GM21825 (cell line): ENCODE measurements around the gene UTP18.
"Not testable (repeated sequence)": the region's sequence is repeated elsewhere in the genome, so short reads cannot be mapped to it uniquely, and the experiment has no call there.

Experiments
- ATAC-seq: cut with Tn5 transposase; IDR thresholded peaks from one replicate; pipeline ENCODE4 v1.9.1; 2021; ENCODE audit warnings: mild to moderate bottlenecking, moderate library complexity; ENCODE audit not compliant: unreplicated experiment

The UTP18 gene

GRCh38 chr17:51260237-51261023, at the start of gene UTP18:
Gene UTP18 (plus strand): TSS chr17:51260546. CDS start chr17:51260585, 39 bp downstream.
- ATAC-seq, result peak; percentile 64

DNA sequence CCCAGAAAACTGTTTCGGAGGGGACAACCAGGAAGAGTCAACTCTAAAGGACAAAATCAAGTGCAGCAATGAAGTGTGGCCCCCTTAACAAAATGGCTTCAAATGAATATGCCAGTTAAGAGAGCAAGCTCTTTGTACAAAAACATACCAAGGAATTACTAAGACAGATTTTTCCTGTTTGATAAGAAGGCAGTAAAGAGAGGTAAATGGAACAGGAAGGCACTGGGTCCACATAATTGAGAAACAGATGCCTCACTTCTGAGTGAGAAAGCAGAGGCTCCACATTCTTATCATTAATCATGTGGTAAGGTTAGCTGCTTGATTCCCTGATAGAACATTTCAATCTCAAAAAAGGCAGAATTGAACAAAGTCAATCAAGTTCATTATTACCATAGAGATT, 45.4 kb upstream of the UTP18 start:
- no peak for ATAC-seq

DNA sequence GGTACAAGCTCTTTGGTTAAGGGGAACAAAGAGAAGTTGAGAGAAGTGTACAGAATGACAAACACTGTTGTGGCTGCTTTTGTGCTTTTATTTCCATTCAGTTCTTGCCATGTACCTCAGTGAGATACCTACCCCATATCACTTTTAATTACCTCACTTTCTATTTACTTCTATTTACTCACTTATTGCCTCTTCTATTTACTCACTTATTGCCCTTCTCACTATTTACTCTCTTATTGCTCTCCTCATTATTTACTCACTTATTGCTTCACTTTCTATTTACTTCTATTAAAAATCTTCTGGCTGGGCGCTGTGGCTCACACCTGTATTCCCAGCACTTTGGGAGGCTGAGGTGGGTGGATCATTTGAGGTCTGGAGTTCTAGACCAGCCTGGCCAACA, 42.4 kb upstream of the UTP18 start:
- ATAC-seq, result no peak

DNA sequence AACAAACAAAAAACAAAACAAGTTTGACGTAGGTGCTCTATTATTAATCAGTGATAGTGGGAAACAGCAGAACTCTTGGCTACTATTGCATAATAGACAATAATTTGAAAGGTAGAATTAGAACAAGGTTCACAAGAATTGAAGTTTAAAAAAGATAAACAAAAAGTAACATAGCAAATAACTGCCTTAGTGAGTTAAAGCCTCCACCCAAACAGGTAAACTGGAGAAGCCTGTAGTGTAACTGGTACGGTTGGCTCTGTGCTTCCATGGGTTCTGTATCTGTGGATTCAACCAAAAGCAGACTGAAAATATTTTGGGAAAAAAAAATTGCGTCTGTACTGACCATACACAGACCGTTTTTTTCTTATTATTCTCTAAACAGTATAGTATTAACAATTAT, 39.0 kb upstream of the UTP18 start:
- ATAC-seq, result no peak

DNA sequence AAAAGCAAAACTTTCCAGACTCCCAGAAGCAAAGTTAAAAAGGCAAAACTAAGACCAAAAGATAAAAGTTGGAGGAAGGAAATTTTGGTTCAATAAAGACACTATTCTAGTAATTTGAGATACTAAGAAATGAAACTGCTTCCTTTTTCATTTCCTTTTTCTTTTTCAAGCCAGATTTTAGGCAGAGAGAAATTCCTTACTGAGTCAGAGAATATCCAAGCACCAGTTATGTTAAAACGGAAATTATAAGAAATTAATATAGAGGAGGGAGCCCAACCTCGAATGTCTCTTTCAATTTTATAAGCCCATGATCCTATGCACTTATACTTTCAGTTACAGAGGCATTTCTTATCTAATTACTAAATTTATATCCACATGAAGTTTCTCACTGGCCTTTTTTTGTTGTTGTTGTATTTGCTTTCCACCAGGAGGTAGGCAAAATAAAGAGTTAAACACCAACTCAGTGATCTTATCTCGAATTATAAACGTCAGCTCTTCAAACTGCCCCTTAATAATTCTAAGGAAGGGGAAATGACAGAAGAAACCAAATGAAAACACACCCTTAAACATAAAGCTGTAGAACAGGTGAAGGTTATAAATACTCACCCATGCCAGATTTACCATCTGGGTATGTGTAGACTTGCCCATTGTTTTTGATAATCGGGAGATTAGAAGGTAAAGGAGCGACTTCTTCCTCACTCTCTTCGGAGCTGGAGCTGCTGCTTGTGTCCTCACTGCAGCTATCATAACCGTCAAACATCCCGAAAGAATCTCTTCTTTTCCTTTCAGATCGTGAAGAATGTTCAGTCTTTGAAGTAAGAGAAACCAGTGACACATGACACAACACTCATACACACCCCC, 35.7 kb upstream of the UTP18 start:
- no peak for ATAC-seq

DNA sequence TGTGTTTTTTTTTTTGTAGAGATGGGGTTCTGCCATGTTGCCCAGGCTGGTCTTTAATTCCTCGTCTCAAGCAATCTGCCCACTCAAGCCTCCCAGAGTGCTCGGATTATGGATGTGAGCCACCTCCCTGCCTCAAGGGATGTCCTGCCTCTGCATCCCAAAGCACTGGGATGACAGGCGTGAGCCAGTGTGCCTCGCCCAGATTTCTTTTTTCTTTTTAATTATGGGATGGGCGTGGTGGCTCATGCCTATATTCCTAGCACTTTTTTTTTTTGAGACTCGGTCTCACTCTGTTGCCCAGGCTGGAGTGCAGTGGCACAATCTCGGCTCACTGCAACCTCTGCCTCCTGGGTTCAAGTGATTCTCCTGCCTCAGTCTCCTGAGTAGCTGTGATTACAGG, 34.8 kb upstream of the UTP18 start:
- ATAC-seq, result not testable (repeated sequence)

GRCh38 chr17:51228161-51228560, 32.2 kb upstream of the UTP18 start:
- ATAC-seq, result no peak

GRCh38 chr17:51229889-51230288, 30.5 kb upstream of the UTP18 start:
- ATAC-seq, result no peak

DNA sequence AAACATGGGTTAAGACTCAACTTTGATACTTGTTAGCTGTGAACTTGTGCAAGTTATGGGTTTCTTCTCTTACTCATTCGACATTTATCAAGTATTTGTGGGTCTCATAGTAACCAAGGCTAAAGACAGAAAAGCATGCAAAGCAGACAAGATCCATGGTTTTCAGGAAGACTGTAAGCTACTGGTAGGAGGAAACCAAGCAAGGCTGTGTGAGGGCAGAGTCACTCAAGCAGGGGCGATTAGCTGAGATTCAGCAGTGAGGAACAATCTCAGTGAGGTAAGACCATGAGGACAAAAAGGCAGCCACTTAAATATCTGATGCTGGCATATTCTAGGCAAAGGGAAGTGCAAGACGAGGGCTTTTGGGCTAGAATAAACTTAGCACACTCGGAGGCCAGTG, 30.0 kb upstream of the UTP18 start:
- no peak for ATAC-seq

GRCh38 chr17:51231999-51232398, 28.3 kb upstream of the UTP18 start:
- no peak for ATAC-seq

DNA sequence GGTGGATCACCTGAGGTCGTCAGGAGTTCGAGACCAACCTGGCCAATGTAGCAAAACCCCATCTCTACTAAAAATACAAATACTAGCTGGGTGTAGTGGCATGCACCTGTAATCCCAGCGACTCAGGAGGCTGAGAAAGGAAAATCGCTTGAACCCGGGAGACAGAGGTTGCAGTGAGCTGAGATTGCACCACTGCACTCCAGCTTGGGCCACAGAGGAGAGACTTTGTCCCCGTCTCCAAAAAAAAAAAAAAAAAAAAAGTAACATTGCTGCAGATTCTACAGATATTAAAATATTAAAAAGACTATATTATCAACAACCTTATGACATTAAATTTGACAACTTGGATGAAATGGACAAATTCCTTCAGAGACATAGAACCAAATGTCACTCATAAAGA, 26.2 kb upstream of the UTP18 start:
- ATAC-seq, result no peak

DNA sequence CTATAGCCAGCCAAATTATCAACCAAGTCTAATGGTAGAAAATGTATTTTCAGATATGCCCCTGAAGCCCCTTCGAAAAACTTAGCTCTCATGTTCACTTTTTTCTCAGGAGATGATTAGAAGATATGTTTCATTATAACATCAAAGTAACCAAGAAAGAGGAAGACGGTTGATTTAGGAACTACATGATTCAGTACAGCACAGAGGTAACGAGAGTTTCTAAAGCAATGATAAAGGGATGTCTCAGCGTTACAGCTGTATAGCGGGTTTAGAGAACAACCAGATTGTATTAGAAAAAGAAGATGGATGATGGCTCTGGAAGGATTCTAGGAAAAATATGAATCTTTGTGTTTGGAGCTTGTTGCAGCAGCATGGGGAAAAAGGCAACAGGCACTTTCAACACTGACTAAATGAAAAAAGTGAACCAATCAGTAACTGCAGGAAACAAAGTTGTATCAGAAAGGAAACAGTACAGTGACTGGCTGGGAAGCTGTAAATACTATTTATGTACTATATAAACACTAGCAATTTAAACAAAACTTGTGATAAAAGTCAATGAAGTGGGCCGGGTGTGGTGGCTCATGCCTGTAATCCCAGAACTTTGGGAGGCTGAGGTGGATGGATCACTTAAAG, 22.0 kb upstream of the UTP18 start:
- peak; percentile 71 for ATAC-seq

GRCh38 chr17:51240275-51240674, 20.1 kb upstream of the UTP18 start:
- ATAC-seq, result no peak

DNA sequence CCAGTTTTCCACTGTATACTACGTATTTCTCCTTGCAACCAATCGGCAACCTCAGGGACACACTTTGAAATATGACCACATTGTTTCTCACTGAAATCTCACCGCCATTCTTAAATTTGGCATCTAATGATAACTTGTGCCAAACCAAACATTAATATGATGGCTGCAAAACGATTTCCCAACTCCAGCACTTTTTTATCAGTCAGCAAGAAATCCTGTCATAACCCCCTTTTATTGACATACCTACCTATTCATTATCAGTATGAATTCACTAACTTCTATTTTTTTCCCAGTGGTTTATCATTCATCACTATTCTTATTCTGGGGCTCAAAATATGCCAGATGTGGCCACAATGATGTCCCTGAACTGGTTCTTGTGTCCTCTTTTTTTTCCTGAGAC, 16.3 kb upstream of the UTP18 start:
- ATAC-seq, result no peak

GRCh38 chr17:51245535-51245934, 14.8 kb upstream of the UTP18 start:
- no peak for ATAC-seq

DNA sequence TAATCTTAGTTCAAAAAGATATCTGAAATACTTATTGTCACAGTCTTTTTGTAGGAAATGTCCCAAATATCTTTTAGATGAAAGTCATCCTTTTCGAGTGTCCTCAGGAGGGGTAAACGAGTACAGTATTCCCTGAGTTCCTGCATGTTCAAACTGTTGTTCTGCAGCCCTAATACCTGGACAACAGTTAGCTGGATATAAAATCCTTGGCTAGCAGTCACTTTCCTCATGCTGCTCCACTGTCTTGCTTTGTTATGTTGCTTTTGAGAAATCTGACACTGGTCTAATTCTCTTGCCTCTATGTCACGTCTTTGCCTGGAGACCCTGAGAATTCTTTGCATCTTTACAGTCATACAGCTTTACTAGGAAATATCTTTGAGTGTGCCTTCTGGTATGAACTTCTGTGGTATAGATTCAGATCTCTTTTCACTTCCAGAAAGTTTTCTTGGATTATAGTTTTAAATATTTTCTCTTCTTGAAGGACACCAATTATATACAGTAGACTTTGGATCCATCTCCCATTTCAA, 10.0 kb upstream of the UTP18 start:
- ATAC-seq, result no peak

DNA sequence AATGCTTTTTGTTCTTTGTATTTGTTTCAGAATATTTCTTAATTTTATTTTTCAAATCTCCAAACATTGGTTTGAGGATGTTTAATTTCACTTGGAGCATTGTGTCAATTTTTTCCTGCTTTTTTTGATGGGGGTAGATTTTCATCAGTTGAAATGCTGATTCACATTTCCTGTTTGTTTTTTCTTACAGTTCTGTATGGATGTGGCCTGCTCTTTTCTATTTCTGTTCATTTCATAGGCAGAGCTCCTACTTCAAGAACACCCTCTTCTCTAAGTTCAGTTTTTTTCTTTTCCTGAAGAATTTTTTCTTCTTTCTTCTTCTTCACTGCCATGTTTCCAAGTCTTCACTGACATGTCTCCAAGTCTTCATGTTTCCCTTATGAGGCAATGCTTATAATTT, 9.3 kb upstream of the UTP18 start:
- ATAC-seq, result no peak

GRCh38 chr17:51255673-51256072, 4.7 kb upstream of the UTP18 start:
- no peak for ATAC-seq

GRCh38 chr17:51256101-51256500, 4.2 kb upstream of the UTP18 start:
- ATAC-seq, result no peak

DNA sequence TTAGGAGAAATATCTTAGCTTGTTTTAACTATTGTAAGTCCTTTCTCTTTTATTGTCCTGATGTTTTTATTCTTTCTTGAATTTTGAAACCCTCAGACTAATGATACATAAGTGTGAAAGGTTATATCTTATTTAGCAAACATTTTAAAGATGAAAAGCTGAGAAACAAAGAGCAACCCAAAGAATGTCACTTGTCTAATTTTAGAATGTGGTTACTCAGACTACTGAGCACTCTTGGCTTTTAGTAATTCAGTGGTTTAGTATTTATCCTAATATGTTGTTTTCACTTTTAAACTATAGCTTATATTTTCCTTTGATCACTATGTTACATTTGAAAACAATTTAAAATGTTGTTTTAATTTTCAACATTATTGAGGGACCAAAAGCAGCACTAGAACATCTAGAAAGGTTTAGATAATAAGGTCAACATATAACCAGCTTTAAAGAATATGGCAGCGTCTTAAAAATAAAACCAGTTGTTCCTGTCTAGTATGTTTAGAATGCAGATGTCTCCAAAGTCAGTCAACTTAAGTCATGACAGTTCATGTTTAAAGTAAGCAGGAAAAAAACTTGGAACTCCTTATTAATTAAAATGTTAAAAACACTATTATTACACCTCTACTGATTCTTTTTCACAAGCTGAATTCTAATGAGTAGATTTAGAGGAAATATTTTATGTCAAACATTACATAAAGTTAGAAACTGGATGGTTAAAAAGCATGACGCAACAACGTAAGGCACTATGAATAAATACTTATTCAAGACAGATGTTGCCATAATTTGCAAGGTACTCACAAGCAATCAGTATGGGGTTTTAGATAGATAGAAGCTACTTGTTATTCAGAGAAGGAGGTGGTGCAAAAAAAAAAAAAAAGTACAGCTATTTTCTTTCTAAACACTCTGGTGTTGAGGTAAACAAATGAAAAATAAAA, 2.9 kb upstream of the UTP18 start:
- no peak for ATAC-seq
